ENCODE results near the gene KIAA0930.

Gene KIAA0930

DNA sequence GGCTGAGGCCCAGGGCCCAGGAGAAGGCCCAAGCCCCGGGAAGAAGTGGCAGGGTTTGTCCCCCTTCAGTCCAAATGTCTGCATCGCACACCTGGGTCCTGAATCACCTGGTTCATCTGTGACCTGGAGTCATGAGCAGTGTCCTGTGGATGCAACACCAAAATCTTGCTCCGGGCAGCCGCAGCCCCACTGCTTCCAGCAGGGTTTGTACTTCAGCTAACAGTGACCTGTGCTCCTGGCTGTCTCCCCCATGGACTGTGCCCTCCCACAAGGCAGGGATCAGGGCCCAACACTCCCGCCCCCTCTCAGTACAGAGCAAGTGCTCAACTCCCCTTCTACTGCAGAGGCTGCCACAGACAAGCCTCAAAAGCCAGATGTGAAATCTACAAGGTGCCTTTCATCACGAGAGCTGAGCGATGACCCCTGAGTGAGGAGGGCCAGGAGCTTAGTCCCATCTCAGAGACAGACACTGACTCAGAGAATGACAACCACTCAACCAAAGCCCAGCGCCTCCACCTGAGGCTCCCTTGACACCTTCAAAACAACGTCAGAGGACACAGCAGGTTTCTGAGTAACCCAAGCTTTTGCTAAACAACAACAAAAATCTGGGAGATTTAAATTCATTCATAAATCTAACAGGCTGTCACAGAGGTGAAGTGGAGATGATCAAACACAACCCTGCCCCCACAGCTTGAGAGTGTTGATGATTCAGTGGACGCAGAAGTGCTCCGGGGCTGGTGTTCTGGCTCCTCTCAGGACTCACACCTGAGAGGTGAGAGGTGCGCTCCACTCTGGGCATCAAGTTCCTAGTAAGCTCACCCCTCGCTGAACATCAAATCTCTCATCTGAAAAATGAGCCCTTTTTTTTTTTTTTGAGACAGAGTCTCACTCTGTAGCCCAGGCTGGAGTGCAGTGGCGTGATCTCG, 3.4 kb downstream of the KIAA0930 start:
- DNase-seq = no peak

DNA sequence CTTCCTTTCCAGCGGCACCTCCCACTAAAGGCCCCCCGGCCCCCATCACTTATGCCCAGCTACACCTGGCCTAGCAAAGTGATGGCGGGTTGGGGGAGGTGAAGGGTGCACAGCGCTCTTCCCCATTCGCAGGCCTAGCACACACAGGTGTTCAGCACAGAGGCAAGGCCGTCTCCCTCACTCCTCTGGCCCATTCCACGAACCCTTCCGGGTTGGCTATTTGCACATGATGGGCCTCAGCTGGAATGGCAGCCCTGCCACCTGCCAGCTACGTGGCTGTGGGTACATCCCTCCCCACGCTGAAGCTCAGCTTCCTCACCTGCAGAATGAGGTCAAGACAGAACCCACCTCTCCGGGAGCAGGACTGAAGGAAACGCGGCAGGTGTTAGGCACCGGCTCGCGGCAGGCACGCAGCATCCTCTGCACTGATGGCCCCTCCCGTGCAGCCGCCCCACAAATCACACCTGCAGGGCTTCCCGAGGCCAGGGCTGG, 4.8 kb downstream of the KIAA0930 start:
- no peak for DNase-seq

DNA sequence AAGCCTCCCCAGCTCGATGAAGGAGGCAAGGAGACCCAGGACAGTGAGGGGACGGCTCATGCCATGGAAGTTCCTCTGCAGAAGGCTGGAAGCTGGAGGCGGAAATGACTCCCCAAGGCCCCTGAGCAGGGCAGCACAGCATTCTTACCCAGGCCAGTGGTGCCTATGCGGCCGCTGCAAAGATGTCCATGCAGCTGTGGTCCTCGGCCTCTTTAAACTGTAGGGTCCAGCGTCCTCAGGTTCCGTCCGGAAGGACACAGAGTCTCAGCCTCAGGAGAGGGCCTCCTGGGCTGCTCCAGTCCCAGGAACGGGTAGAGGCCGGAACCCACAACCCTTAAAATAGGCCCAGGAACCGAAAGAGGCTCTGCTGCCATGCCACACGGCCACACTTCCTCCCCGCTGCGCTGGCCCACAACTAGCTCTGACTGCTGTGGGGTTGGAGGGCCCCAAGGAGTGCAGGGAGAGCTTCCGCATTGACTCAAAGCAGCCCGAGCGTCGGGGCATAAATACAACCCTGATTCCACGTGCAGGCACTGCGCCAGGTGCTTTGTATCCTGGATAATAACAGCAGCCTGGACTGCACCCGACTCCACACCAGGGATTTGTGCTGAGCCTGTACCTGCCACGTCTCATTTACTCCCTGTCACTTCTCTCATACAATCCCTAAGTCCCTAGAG, 5.5 kb downstream of the KIAA0930 start:
- no peak for DNase-seq

- DNase-seq = no peak
Observed at GRCh38 chr22:45233827-45234226, 6.9 kb downstream of the KIAA0930 start.

DNA sequence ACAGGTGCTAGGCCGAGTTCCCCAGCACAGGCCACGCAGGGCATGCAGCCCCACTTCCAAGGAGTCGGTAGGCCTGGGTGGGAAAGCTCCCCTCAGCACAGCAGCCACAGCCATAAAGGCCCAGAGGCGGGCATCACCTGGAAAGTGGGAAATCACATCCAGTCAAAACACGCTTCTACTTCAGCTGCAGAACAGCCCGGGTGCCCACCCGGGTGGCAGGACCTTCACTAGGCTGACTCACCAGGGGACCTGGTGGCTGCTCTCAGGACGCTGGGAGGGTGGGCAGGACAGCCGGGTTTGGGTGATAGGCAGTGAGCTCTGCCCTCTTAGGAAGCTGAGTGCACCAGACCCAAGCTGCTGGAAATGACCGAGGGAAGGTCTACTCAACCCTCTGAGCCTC, 7.3 kb downstream of the KIAA0930 start:
- DNase-seq = no peak

GRCh38 chr22:45231293-45231692, 9.4 kb downstream of the KIAA0930 start:
- no peak for DNase-seq

- DNase-seq = no peak
Observed at GRCh38 chr22:45230026-45230721, 10.5 kb downstream of the KIAA0930 start.

GRCh38 chr22:45229181-45229580, 11.5 kb downstream of the KIAA0930 start:
- DNase-seq = no peak

- DNase-seq = no peak
Observed at GRCh38 chr22:45228401-45228754, 12.3 kb downstream of the KIAA0930 start.

- DNase-seq = no peak
Observed at GRCh38 chr22:45227645-45228400, 12.9 kb downstream of the KIAA0930 start.

DNA sequence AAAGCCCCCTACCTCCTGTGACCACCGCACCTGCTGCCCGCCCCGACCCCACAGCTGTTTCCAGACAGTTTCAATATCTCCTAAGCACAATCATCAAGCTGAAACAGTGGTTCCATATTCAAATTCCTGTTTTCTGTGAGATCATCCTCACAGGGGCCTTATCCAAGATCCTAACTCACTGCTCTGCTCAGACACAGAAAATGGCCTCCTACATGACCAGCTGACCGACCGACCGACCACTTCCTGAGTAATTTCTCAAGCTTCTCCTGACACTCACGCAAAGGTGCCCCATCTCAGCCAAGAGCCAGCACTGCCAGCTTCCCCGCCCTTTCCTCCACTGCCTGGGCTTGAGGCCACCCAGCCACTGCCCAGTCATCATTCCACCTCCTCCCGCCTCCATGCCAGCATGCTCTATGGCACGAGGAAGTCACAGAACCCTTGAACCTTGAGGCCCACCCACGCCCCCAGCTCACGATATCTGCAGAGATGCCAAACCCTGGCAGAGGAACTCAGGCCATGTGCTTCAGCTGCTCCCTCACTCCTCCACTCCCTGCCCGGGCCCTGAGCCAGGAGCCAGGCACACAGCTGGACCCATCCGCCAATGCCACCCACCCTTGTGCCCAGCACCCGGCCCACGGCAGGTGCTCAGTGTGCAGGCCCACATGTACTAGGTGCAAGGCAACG, 14.0 kb downstream of the KIAA0930 start:
- DNase-seq = no peak

DNA sequence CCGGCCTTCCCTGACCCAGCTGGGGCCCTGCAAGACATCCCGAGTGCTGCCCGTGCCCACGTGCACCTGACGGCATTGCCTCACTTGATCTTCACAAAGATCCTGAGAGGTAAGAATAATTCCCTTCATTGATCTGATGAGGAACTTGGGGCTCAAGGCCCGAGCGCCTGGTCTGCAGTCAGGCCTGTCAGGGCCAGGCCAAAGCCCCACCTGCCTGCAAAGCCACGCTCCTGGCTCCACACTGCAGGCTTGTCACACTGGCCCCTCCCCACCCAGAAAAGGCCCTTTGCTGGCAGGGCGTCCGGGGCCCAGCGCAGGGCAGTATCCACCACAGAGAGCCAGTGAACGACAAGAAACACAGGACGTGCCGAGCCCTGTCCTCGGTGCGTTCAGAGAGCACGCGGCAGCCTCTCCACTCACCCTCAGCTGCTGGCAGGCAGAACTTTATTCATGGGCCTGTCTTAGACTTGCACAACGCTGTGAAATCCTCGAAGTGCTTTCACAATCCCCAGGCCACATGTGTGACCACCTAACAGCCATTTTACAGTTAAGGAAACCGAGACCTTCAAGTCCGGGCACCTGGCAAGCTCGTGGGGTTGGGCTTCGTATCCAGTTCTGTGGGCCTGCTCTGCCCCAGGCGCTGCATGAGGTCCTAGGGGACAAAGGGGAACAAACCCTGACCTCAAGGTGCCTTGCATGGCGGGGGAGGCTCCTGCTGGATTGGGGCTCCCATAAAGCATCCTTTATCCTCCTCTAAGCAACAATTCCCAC, 14.8 kb downstream of the KIAA0930 start:
- no peak for DNase-seq

DNA sequence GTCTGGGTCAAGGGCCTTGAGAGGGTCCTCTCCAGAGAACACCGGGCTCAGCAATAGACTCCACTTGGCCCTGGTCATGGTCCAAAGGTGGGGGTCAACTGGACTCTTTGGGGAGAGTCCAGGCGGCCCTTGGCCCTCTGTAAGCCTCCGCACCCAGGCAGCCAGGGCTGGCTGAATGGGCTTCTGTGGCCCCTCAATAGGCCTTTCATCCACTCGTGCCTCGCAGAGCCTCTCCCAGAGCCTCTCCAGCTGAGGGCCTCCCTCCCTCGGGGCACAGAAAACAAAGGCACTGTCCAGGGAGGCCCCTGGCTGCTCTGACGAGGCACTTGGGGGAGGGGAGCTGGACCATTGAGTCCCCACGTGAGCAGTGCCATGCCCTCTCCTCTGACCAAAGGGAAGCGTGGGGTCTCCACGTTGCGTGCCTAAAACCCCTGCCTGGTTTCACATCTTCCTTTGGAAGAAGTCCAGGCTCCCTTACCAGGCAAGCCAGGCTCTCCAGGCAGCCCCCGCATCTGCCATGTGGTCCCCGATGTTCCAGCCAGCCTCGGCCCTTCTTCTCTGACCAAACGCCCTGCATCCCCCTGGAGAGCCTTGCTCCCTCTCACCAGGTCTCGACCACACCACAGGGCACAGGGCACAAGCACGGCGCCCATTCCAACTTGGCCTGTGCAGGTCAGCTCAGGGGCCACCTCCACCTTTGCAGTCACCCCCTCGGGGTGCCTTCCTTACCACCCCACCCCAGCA, 15.5 kb downstream of the KIAA0930 start:
- DNase-seq = no peak

DNA sequence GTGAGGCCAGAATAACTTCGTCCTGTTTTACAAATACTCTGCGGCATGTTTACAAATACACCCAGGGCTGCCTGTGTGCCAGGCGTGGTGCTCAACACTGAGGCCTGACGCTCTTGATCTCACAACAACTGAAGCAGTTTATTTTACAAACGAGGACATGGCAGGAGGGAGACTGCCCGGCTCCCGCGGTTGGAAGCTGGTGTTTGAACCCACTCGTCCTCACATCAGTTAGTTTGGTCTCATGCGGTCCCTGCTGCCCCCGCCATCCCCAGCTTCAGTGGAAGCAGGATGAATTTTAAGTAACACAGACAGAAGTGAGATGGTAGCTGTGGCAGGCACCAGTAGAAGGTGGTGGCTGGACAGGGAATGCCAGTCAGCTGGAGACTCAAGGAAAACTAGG, 16.4 kb downstream of the KIAA0930 start:
- DNase-seq = no peak

GRCh38 chr22:45223304-45224117, 17.2 kb downstream of the KIAA0930 start:
- DNase-seq = no peak

GRCh38 chr22:45221201-45221600, 19.5 kb downstream of the KIAA0930 start:
- DNase-seq = no peak

DNA sequence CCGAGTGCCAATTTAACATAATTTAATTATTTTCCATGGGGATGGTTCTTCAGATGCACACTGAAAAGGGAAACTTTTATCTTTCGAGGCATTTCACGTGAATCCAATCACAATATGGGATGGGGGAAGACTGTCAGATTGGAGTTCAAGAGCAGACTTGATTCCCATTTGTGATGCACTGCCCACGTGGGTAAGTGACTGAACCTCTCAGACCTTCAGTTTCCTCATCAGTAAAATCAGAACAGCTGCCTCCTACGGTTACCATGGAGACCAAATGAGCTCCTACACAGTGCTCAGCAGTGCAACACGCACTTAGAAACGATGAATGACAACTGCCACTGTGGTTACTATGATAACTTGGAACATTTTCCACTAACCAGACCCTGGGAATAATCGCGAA, 21.7 kb downstream of the KIAA0930 start:
- DNase-seq = no peak

GRCh38 chr22:45217806-45218205, 22.9 kb downstream of the KIAA0930 start:
- DNase-seq = no peak

GRCh38 chr22:45217345-45217744, 23.3 kb downstream of the KIAA0930 start:
- DNase-seq = no peak

Measured in fibroblast of skin of back (primary cell).